GM19193 (cell line): ENCODE results near the gene CNTNAP5.

Experiments used
- POLR2A ChIP-seq: IDR thresholded peaks from 4 replicates; pipeline ENCODE4 v1.6.1; 2011; ENCODE audit not compliant: insufficient read depth, insufficient read length; ENCODE audit errors: extremely low read depth

The CNTNAP5 gene

GRCh38 chr2:124104914-124105313 lies 79.8 kb downstream of the CNTNAP5 start:
- TF ChIP-seq POLR2A = no peak

DNA sequence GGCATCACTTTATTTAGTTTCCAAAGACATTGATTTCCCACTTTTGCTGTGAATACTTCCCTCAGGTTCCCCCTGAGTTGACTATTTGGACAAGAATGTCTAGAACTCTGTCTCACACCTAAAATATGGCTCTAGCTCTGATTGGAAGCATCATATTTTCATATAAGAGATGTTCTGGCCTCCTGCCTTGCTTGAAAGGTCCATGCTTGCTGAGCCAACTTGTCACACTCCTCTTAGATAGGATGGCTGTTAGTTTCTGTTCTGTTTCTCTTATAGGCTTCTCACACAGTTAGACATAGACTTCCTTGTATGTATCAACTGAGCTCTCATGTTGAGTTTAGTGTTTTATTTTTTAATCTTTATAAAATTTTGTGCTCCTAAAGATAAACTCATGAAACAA lies 87.1 kb downstream of the CNTNAP5 start:
- TF ChIP-seq POLR2A = no peak

- TF ChIP-seq POLR2A = no peak
These were observed 87.9 kb downstream of the CNTNAP5 start for GRCh38 chr2:124112966-124113365.

DNA sequence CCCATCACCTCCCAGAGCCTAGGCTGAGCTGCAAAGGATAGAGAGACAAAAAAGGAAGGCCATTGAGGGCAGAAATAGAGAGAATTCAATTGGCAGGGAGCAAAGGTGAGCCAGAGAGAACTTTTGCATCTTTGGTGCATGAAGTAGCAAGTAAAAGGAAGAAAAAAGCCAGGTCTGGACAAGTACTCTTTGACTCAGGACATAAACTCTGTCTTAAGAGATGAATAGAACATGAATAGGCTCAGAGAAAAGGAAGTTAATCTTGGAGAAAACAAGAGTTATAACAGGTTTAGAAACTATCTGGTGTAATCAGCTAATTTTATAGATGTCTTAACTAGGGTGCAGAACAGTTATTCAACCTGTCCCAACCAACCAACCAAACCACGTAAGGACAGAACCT lies 95.2 kb downstream of the CNTNAP5 start:
- no peak for TF ChIP-seq POLR2A

DNA sequence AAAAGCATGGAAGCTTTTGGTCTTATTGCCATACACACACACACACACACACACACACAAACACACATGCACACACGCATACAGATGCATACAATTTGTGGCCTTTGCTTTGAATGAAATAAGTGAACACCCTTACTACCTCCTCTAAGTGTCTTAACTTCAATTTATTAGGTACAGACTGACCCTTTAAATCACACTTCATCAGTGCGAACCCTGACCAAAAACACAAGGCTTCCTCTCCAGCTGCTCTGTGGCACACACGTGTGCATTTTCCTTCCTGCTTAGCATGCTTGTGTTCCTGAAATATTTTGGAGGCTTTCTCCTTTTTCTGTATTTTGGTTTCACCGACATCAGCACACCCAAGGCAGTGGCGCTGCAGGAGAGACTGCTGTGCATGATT lies 96.0 kb downstream of the CNTNAP5 start:
- no peak for TF ChIP-seq POLR2A

DNA sequence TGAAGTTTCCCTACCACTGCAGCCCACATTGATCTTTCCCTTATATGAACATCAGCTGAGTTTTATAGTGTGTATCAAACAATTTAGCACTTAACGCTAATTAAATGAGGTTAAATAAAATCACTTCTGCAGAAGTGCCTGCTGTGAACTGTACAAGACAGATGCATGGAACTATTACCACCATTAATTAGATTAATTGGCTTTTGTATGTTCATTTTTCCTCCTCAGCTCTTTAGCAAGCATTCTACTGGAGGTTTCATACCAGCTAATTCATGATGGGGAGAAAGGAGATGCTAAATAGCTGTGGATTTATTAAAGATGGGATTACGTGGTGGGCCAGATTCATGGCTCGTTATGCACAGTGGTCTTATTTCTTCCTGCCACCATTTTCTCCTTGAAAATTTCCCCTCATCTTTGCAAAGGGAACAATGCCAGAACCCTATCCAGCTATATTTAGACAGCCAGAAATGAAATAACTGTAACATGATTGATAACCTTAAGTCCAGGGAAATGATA lies 96.7 kb downstream of the CNTNAP5 start:
- no peak for TF ChIP-seq POLR2A

GRCh38 chr2:124122340-124122739 lies 97.3 kb downstream of the CNTNAP5 start:
- no peak for TF ChIP-seq POLR2A

- no peak for TF ChIP-seq POLR2A
These were observed 106.2 kb downstream of the CNTNAP5 start for GRCh38 chr2:124131276-124131675.

DNA sequence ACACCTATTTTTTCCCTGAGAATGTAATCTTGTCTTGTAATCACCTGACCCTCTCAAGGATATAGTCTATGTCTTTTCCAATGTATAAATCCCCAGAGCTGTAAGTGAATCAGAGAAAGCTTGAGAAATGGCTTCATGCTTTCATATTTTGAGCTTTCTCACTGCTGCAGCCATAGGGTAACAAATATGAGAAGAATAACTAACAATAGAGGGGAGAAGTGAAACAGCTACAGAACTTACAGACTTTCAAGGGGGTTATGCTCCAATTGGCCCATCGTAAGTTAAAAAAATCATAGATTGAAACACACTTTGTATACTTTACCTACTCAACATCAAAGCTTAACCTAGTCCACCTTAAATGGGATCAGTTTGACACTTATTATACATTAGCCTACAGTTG lies 111.0 kb downstream of the CNTNAP5 start:
- TF ChIP-seq POLR2A = no peak

- no peak for TF ChIP-seq POLR2A
These were observed 113.0 kb downstream of the CNTNAP5 start for GRCh38 chr2:124138076-124138475.

DNA sequence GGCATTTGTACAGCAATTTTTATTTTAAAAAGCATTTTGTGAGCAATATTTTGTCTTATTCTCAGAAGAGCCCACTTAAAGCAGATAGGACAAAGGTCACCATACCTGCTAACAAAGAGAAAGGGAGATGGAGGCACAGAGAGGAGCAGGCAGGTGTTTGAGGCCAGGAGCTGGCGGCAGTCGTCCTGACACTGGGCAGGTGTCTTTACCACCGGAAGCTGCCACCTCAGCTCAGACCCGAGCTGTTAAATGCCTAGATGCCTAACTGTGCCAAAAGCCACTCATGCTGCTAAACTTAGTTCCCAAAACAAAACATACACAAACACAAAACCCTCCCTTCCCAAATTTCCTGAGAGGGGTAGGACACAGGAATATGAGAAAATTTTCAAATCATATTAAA lies 120.9 kb downstream of the CNTNAP5 start:
- no peak for TF ChIP-seq POLR2A

GRCh38 chr2:124147552-124147951 lies 122.5 kb downstream of the CNTNAP5 start:
- no peak for TF ChIP-seq POLR2A

DNA sequence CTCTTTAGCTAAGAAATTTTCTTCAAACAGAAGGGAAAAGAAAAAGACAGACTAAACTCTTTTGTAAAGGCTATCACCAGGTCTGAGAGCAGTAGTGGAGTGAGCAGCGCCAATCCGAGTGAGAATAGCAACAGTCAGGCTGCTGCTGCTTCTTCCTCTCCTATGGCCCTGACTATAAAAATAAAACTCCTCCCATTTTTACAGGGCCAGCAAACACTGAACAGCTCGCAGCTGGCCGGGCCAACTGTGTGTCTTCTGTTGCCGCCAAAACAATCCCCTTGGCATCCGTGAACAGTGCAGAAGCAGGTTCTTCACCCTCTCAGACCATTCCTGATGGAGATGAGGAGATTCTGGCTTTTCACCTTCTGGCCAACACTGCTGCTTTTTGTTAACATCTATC lies 124.5 kb downstream of the CNTNAP5 start:
- TF ChIP-seq POLR2A = no peak

- no peak for TF ChIP-seq POLR2A
These were observed 126.6 kb downstream of the CNTNAP5 start for GRCh38 chr2:124151691-124152090.

DNA sequence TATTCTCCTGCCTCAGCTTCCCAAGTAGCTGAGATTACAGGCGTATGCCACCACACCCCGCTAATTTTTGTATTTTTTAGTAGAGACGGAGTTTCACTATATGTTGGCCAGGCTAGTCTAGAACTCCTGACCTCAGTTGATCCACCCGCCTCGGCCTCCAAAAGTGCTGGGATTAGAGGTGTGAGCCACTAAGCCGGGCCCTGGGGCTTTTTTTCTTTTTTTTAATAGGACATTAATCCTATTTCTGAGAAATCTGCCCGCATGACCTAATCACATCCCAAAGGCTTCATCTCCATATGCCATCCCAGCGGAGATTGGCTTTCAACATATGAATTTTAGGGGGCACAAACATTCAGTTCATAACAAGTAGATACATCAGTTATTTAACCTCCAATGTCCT lies 128.6 kb downstream of the CNTNAP5 start:
- no peak for TF ChIP-seq POLR2A

- TF ChIP-seq POLR2A = no peak
These were observed 134.1 kb downstream of the CNTNAP5 start for GRCh38 chr2:124159166-124159565.

GRCh38 chr2:124161542-124161941 lies 136.5 kb downstream of the CNTNAP5 start:
- TF ChIP-seq POLR2A = no peak
